GM23338 (cell line): ENCODE measurements around the gene COL8A1. TPM values are rescaled to one million over a fixed set of nuclear protein-coding genes. Genes with fewer than 3 reads are reported as not detected.
A peak's percentile ranks its signal among the peaks of the same experiment; 100 is the strongest.

Experiments
- ATAC-seq: fragments of 200-7000 bp; cut with Tn5 transposase; 3 replicates; pipeline ENCODE4 v1.9.1; 2020
- DNase-seq: peaks from one replicate; pipeline ENCODE4 v3.0.0-alpha.2; 2015; ENCODE audit warnings: low spot score
- H2AFZ ChIP-seq: fragments of 200-600 bp; sonication (generic); 2 replicates; pipeline ENCODE4 v1.8.0; 2016; ENCODE audit warnings: antibody characterized with exemption, mild to moderate bottlenecking, moderate library complexity
- H3F3A ChIP-seq: fragments of 200-600 bp; sonication (generic); replicated peaks from 2 replicates; pipeline ENCODE4 v1.8.0; 2017; ENCODE audit warnings: antibody characterized with exemption, mixed run types, low read depth
- H3K27ac ChIP-seq: fragments of 200-600 bp; sonication (generic); 2 replicates; pipeline ENCODE4 v1.6.1; 2016; ENCODE audit warnings: low read depth
- H3K27me3 ChIP-seq: fragments of 200-600 bp; sonication (generic); 2 replicates; pipeline ENCODE4 v1.8.0; 2016; ENCODE audit warnings: mild to moderate bottlenecking, mixed run types, moderate library complexity; ENCODE audit not compliant: insufficient read depth
- H3K36me3 ChIP-seq: fragments of 200-600 bp; sonication (generic); 2 replicates; pipeline ENCODE4 v1.8.0; 2016; ENCODE audit warnings: mild to moderate bottlenecking; ENCODE audit not compliant: insufficient read depth
- H3K4me1 ChIP-seq: fragments of 200-600 bp; sonication (generic); 2 replicates; pipeline ENCODE4 v1.8.0; 2016; ENCODE audit warnings: mild to moderate bottlenecking, moderate library complexity; ENCODE audit not compliant: insufficient read depth
- H3K4me2 ChIP-seq: fragments of 200-600 bp; sonication (generic); 2 replicates; pipeline ENCODE4 v1.7.1; 2017; ENCODE audit warnings: mixed run types
- H3K4me3 ChIP-seq: fragments of 200-600 bp; sonication (generic); 2 replicates; pipeline ENCODE4 v1.6.1; 2016; ENCODE audit warnings: mixed run types
- H3K79me2 ChIP-seq: fragments of 200-600 bp; sonication (generic); replicated peaks from 2 replicates; pipeline ENCODE4 v1.8.0; 2017; ENCODE audit warnings: mild to moderate bottlenecking; ENCODE audit not compliant: insufficient read depth
- H3K9me2 ChIP-seq: fragments of 200-600 bp; sonication (generic); 2 replicates; pipeline ENCODE4 v1.8.0; 2017; ENCODE audit not compliant: insufficient read depth
- H4K20me1 ChIP-seq: fragments of 200-600 bp; sonication (generic); replicated peaks from 2 replicates; pipeline ENCODE4 v1.8.0; 2017; ENCODE audit warnings: mild to moderate bottlenecking; ENCODE audit not compliant: insufficient read depth
- H3K27ac Mint-ChIP-seq: 2 replicates; pipeline ENCODE4 v1.8.0; 2020; ENCODE audit warnings: inconsistent platforms, mild to moderate bottlenecking, moderate library complexity, mixed read lengths
- H3K27me3 Mint-ChIP-seq: 3 replicates; pipeline ENCODE4 v1.8.0; 2022; ENCODE audit warnings: low read depth, mild to moderate bottlenecking, moderate library complexity, mixed read lengths, inconsistent platforms; ENCODE audit not compliant: insufficient read depth, poor library complexity
- H3K36me3 Mint-ChIP-seq: 3 replicates; pipeline ENCODE4 v1.8.0; 2021; ENCODE audit warnings: low read depth, mild to moderate bottlenecking, inconsistent platforms, moderate library complexity, mixed read lengths
- H3K4me1 Mint-ChIP-seq: 3 replicates; pipeline ENCODE4 v1.8.0; 2020; ENCODE audit warnings: mild to moderate bottlenecking, inconsistent platforms, mixed read lengths
- H3K4me3 Mint-ChIP-seq: 3 replicates; pipeline ENCODE4 v1.8.0; 2021; ENCODE audit warnings: moderate library complexity, mild to moderate bottlenecking, inconsistent platforms, mixed read lengths
- H3K9me3 Mint-ChIP-seq: 3 replicates; pipeline ENCODE4 v1.8.0; 2020; ENCODE audit warnings: moderate library complexity, mild to moderate bottlenecking, inconsistent platforms, mixed read lengths
- JUNB ChIP-seq: IDR thresholded peaks from one replicate; pipeline ENCODE4 v1.6.1; 2016; ENCODE audit warnings: antibody characterized with exemption; ENCODE audit not compliant: unreplicated experiment
- REST ChIP-seq: IDR thresholded peaks from one replicate; pipeline ENCODE4 v1.6.1; 2018; ENCODE audit warnings: antibody characterized with exemption; ENCODE audit not compliant: unreplicated experiment
- ZNF114 ChIP-seq: fragments of 250-450 bp; sonication (Bioruptor Pico); IDR thresholded peaks from 2 replicates; pipeline ENCODE4 v1.5.0; 2020; ENCODE audit warnings: mild to moderate bottlenecking, moderate library complexity
- ZNF331 ChIP-seq: fragments of 250-450 bp; sonication (Bioruptor Pico); IDR thresholded peaks from 2 replicates; pipeline ENCODE4 v1.5.0; 2020; ENCODE audit warnings: low read depth, mild to moderate bottlenecking, moderate library complexity
- polyA plus RNA-seq: library from polyadenylated mRNA; unstranded; fragments of >200 nt; fragmentation: Nextera tagmentation; extraction: Ambion mirVana; gene quantifications from 2 replicates; pipeline ENCODE4 v1.2.1, GENCODE V29; 2016
- total RNA-seq: library from RNA; depleted of rRNA; stranded (reverse); fragments of >200 nt; shearing (Covaris generic); gene quantifications from 2 replicates; pipeline ENCODE4 v1.2.3, GENCODE V29; 2014
- TF ChIP-seq, protein P1 (sequence below), 2 experiments: fragments of 200-600 bp in 1 of 2; sonication (generic) in 1 of 2; conservative IDR thresholded peaks; 2 replicates each; pipeline versions ENCODE4 v1.5.1 to v1.6.1; 2016 to 2017; ENCODE audit warnings: antibody characterized with exemption in 2 of 2, low read depth in 2 of 2, mild to moderate bottlenecking in 2 of 2, moderate library complexity in 1 of 2
- TF ChIP-seq, protein P2 (sequence below): fragments of 250-450 bp; sonication (Bioruptor Pico); IDR thresholded peaks from 2 replicates; pipeline ENCODE4 v1.5.0; 2020; ENCODE audit warnings: mild to moderate bottlenecking, moderate library complexity

COL8A1 gene
- total and polyA plus RNA-seq, 2 experiments from 2014 or later = 0.26 to 0.97 TPM

DNA sequence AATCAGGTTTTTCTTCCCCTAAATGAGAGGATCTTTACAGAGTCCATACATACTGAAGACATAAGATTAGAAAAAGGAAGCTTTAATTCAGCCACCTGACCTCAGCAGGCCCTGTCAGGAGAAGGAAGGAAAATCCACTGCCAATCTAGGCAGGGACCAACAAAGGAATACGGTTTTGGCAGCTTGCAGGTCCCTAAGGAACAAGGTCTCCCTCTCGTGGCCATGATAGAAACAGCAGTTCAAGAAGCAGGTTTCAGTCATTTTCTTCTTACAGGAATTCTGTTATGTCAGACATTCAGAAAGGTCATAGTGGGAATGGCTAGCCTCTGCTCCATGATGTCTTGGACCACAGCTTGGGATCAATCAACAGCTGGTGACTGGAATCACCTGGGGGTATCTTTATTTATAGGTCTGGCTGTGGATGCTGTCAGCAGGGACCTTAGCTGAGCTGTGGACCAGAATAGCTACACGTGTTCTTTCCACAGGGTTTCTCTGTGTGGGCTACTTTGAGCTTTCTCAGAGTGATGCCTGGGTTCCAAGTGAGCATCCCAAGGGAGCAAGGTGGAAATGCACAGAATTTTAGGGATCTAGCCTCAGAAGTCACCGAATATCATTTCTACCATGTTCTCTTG is 169.9 kb downstream of the COL8A1 start:
- Mint-ChIP-seq H3K9me3 (peaks cover 34% of the 10 kb centered on the region), H3K4me1 (no peaks in the 10 kb centered on the region), H3K36me3 (peaks cover 31% of the 10 kb centered on the region), H3K27ac (no peak overlapping the region), H3K27me3 (no peaks in the 10 kb centered on the region), H3K4me3 (no peak overlapping the region)
- TF ChIP-seq JUNB (no peak), REST (no peak), ZNF331 (CRISPR knock-in tag) (no peak), ZNF114 (CRISPR knock-in tag) (no peak)
- TF ChIP-seq, protein P1, sequence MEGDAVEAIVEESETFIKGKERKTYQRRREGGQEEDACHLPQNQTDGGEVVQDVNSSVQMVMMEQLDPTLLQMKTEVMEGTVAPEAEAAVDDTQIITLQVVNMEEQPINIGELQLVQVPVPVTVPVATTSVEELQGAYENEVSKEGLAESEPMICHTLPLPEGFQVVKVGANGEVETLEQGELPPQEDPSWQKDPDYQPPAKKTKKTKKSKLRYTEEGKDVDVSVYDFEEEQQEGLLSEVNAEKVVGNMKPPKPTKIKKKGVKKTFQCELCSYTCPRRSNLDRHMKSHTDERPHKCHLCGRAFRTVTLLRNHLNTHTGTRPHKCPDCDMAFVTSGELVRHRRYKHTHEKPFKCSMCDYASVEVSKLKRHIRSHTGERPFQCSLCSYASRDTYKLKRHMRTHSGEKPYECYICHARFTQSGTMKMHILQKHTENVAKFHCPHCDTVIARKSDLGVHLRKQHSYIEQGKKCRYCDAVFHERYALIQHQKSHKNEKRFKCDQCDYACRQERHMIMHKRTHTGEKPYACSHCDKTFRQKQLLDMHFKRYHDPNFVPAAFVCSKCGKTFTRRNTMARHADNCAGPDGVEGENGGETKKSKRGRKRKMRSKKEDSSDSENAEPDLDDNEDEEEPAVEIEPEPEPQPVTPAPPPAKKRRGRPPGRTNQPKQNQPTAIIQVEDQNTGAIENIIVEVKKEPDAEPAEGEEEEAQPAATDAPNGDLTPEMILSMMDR (conservative IDR thresholded peaks at IDR 0.05; ENCODE audit: low read depth in 2 of 2) = peak; percentile 88
- TF ChIP-seq, protein P2, sequence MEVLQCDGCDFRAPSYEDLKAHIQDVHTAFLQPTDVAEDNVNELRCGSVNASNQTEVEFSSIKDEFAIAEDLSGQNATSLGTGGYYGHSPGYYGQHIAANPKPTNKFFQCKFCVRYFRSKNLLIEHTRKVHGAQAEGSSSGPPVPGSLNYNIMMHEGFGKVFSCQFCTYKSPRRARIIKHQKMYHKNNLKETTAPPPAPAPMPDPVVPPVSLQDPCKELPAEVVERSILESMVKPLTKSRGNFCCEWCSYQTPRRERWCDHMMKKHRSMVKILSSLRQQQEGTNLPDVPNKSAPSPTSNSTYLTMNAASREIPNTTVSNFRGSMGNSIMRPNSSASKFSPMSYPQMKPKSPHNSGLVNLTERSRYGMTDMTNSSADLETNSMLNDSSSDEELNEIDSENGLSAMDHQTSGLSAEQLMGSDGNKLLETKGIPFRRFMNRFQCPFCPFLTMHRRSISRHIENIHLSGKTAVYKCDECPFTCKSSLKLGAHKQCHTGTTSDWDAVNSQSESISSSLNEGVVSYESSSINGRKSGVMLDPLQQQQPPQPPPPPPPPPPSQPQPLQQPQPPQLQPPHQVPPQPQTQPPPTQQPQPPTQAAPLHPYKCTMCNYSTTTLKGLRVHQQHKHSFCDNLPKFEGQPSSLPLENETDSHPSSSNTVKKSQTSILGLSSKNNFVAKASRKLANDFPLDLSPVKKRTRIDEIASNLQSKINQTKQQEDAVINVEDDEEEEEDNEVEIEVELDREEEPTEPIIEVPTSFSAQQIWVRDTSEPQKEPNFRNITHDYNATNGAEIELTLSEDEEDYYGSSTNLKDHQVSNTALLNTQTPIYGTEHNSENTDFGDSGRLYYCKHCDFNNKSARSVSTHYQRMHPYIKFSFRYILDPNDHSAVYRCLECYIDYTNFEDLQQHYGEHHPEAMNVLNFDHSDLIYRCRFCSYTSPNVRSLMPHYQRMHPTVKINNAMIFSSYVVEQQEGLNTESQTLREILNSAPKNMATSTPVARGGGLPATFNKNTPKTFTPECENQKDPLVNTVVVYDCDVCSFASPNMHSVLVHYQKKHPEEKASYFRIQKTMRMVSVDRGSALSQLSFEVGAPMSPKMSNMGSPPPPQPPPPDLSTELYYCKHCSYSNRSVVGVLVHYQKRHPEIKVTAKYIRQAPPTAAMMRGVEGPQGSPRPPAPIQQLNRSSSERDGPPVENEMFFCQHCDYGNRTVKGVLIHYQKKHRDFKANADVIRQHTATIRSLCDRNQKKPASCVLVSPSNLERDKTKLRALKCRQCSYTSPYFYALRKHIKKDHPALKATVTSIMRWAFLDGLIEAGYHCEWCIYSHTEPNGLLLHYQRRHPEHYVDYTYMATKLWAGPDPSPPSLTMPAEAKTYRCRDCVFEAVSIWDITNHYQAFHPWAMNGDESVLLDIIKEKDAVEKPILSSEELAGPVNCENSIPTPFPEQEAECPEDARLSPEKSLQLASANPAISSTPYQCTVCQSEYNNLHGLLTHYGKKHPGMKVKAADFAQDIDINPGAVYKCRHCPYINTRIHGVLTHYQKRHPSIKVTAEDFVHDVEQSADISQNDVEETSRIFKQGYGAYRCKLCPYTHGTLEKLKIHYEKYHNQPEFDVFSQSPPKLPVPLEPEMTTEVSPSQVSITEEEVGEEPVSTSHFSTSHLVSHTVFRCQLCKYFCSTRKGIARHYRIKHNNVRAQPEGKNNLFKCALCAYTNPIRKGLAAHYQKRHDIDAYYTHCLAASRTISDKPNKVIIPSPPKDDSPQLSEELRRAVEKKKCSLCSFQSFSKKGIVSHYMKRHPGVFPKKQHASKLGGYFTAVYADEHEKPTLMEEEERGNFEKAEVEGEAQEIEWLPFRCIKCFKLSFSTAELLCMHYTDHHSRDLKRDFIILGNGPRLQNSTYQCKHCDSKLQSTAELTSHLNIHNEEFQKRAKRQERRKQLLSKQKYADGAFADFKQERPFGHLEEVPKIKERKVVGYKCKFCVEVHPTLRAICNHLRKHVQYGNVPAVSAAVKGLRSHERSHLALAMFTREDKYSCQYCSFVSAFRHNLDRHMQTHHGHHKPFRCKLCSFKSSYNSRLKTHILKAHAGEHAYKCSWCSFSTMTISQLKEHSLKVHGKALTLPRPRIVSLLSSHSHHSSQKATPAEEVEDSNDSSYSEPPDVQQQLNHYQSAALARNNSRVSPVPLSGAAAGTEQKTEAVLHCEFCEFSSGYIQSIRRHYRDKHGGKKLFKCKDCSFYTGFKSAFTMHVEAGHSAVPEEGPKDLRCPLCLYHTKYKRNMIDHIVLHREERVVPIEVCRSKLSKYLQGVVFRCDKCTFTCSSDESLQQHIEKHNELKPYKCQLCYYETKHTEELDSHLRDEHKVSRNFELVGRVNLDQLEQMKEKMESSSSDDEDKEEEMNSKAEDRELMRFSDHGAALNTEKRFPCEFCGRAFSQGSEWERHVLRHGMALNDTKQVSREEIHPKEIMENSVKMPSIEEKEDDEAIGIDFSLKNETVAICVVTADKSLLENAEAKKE (CRISPR knock-in tag) = no peak
- DNase-seq (peak; percentile 86), ATAC-seq (peak; percentile 63)
- Histone ChIP-seq H3K79me2 (no peaks in the 10 kb centered on the region), H2AFZ (no peak overlapping the region), H3F3A (no peaks in the 10 kb centered on the region), H3K9me2 (no peaks in the 10 kb centered on the region), H3K27ac (no peak overlapping the region), H4K20me1 (no peaks in the 10 kb centered on the region), H3K27me3 (no peaks in the 10 kb centered on the region), H3K4me2 (no peak overlapping the region), H3K4me1 (no peaks in the 10 kb centered on the region), H3K36me3 (no peaks in the 10 kb centered on the region), H3K4me3 (no peak overlapping the region)
